AG10803 (cell line): Measurements from ENCODE around the gene TRMO.

Source experiments
- DNase-seq: peaks from one replicate; pipeline ENCODE4 v3.0.0; 2010; ENCODE audit warnings: low read depth
- H3K4me3 ChIP-seq: 2 replicates; pipeline ENCODE4 v1.5.1; 2011; ENCODE audit warnings: mild to moderate bottlenecking, low read length, control low read depth
- TF ChIP-seq, protein P1 (sequence below): conservative IDR thresholded peaks from 2 replicates; pipeline ENCODE4 v1.5.1; 2011; ENCODE audit warnings: mild to moderate bottlenecking, low read length, control low read depth, inconsistent platforms

The TRMO gene

DNA sequence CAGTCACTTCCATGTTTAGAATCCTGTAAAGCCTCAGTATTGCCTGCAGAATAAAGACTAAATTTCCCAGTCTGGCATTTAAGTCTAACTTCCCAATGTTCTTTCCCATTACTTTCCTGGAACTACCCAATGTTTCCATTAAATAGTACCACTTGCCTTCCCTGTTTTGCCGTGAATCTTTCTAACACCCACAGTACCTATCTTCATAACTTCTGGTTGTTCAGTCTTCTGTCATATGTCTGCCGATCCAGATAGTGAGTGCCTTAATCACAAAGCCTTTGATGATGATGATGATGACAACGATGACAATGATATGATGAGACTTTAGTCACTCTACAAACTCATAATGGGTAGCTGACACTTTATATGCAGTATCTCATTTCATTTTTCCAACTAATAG lies 22.3 kb upstream of the TRMO start:
- H3K4me3 ChIP-seq: no peak overlapping the region
- TF ChIP-seq, protein P1, sequence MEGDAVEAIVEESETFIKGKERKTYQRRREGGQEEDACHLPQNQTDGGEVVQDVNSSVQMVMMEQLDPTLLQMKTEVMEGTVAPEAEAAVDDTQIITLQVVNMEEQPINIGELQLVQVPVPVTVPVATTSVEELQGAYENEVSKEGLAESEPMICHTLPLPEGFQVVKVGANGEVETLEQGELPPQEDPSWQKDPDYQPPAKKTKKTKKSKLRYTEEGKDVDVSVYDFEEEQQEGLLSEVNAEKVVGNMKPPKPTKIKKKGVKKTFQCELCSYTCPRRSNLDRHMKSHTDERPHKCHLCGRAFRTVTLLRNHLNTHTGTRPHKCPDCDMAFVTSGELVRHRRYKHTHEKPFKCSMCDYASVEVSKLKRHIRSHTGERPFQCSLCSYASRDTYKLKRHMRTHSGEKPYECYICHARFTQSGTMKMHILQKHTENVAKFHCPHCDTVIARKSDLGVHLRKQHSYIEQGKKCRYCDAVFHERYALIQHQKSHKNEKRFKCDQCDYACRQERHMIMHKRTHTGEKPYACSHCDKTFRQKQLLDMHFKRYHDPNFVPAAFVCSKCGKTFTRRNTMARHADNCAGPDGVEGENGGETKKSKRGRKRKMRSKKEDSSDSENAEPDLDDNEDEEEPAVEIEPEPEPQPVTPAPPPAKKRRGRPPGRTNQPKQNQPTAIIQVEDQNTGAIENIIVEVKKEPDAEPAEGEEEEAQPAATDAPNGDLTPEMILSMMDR: no peak
- DNase-seq: no peak

DNA sequence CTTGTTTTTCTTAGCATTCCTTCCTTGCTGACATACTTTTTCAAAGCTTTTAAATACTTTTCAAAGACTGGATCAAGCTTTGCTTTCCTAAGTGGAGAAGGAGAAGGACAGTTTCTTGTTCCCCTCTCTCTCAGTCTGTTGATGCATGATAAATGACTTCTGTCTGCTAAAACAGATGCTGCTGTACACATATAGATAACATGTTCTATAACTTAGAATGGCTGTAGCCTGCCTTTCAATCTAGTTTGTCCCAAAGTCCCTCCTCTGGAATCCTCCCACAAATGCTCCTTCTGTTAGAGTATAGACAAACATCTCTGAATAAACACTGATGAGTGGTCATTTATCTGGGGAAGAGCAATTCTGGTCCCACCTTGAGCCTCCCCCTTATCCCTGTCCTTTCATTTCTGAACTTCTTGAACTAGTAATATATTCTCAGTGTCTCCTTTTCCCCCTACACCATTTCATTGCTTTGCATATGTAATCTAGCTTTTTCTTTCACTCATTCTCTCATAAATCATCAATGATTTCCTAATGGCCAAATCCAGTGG lies 21.1 kb upstream of the TRMO start:
- H3K4me3 ChIP-seq: no peak overlapping the region
- no peak for DNase-seq
- TF ChIP-seq, protein P1: no peak

DNA sequence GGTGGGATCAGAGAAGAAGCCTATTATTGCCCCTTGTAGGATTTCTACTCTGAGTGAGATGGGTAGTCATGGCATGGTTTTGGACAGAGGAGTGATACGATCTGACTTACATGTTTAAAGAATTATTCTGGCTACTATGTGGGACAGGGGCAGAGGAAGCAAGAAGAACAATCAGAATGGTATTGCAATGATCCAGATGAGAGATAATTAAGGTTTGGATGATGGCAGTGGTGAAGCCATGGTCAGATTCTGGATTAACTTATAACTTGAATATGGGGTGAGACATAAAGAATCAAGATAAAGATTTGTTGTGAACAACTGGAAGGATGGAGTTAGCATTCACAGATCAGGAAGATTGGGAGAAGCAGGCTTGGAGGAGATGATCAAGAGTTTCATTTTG lies 19.0 kb upstream of the TRMO start:
- no peak for DNase-seq
- TF ChIP-seq, protein P1: no peak
- H3K4me3 ChIP-seq: no peak overlapping the region

DNA sequence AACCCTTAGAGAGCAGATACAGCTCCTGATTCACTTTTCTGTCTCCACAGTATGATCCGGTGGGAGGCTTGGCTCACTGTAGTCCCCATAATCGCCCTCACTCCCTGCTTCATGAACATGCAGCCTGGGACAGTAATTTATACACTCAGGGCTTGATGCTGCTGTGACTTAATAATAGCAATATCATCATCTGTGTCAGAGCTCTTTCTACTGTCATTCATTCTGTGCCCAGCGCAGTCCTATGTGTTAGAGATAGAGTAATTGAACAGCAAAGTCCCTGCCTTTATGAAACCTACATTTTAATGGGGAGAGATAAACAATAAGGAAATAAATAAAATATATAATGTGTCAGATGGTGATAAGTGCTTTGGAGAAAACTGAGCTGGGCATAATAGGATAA lies 18.4 kb upstream of the TRMO start:
- TF ChIP-seq, protein P1: no peak
- no peak for DNase-seq
- H3K4me3 ChIP-seq: no peak overlapping the region

DNA sequence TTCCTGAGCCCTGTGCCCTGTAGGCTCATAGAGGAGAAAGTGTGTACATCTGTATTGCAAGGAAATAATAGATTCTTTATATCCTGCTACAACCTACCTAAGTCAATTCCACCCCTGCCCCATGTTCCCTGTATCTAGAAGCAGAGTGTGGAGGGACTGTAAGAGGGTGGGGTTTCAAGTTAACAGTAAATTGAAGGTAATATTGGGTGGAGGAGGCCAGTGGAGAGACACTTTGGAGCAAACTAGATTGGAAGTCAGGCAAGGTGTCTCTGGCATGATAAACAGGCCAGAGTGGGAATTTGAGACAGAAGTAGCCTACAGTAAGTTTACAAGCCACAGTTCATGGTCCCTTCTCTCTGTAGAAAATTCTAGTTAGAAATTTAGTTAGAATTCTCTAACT lies 17.9 kb upstream of the TRMO start:
- H3K4me3 ChIP-seq: no peak overlapping the region
- DNase-seq: no peak
- TF ChIP-seq, protein P1: no peak

DNA sequence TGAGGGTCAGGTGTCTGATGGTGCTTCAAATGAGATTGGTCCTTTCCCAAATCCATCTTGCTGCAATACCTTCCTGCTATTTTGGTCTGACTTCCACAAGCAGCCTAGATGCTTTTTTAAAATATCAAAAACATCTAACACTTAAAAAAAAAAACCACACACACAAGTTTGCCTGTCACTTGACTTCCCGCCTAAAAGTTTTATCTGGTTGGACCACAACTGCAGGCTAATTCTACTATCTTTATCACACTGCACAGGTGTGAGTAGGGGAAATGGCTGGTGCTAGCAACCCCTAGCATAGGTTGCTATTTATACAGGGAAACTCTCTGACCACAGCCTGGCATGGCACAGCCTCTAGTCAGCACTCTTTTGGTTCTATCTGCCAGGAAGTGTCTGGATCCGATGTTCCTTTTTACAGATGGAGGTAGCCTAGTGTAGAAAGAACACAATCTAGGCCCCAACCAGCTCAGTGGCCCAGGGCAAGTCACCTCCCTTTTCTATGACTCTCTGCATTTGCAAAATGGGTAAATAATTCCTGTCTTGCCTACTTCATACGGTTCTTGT lies 15.9 kb upstream of the TRMO start, which contains the start of gene HEMGN:
TSS of gene HEMGN (minus strand) at position 92 of the 564 bp plus-strand sequence. CDS start at position 56, 36 bp downstream.
- no peak within 1 kb of the TSS for H3K4me3 ChIP-seq
- DNase-seq: no peak
- TF ChIP-seq, protein P1: no peak

DNA sequence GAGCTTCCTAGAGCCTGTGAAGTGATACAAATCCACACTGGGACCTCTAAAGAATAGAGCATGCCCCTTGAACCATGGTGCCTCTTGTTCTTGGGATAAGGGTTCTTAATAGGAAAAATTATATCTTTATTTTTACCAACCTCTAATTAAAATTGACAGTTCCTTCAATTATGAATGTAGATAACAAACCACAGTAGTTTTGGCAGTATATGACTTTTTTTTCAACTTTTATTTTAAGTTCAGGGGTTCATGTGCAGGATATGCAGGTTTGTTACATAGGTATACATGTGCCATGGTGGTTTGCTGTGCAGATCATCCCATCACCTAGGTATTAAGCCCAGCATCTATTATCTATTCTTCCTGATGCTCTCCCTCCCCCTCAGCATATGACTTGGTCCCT lies 14.7 kb upstream of the TRMO start:
- TF ChIP-seq, protein P1: no peak
- DNase-seq: no peak

More for the DNA sequence above, 14.7 kb upstream of the TRMO start:
- H3K4me3 ChIP-seq: no peak overlapping the region
